Fibroblast of skin of left biceps (primary cell): Measurements from ENCODE around the gene MAML2.

Experiments
- DNase-seq, 2 experiments: peaks; one replicate each; pipeline ENCODE4 v3.0.0-alpha.2; 2013; ENCODE audit warnings: low read depth in 2 of 2

Gene MAML2

GRCh38 chr11:96038046-96038445 lies 304.9 kb downstream of the MAML2 start:
- no peak for DNase-seq

DNA sequence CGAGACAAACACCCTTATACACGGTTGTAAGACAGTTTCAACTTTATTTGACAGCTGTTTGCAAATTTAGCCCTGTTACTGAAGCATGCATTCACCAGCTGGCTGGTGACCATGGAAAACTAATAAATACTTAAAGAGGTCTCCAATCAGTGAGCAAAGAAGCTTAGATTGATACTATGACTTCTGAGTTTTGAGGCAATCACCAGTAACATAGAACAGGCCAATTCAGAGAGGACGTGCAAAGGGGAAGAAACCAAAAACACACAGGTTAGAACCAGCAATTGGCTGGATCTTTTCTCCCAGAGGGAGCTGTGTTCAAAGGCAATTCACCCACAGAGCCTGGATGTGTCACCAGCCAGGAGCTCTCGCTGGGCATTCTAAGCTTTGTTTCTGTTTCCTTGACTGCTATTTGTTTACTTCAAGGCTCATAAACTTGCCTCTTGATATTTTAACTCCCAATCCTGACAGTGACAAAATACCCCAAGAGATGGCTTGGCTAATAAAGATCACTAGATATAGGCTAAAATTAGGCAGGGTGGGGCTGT lies 305.5 kb downstream of the MAML2 start:
- no peak for DNase-seq

DNA sequence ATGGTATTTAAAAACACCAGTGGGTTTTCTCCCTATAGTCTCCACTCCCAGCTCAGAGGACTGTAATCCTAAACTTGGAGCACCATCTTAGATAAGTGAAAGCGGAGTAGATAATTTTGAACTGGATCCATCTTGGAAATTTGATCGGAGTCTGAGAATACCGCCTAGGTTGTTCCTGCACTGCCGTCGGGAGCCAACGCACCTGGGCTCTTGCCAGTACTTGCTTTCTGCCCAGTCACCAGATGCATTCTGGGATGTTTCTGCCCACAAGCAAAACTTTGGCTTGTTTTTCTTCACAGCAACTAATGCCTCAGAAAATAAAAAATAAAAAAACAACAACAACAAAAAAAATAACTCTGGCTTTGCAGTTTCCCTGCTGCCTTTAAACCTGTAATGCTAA lies 306.1 kb downstream of the MAML2 start:
- no peak for DNase-seq

GRCh38 chr11:96035740-96036078 lies 307.3 kb downstream of the MAML2 start:
- DNase-seq: no peak

DNA sequence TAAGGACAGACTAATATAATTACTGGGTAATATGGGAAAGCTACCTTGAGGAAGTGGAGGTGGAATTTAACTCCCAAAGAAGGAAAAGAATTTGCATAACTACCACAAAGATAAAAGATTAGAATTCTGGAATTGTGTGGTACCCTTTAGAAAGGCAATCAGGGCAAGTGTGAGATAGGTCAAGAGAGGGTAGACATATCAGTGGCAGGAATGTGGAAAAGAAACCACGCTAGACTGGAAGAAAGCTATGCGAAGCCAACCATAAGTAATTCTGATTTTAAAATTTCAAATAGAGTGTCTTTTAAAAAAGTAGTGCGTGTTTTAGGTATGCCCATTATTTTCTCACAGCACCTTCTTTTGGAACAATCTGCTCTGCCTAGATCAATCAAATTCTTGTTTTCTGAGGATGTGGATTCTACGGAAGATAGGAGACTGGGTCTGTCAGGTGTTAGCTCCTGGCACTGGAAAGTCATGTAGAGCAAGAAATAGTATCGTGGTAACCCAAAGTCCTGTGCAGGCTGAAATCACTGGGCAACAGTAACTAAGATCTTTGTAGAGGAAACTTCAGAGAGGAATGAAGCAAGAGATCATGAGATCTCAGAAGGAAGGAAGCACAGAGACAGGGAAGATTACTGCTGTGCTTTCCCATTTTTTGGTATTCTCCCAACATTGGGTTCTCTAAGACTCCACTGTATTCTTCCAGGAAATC lies 307.8 kb downstream of the MAML2 start:
- no peak for DNase-seq

- DNase-seq: no peak
Measured at GRCh38 chr11:96033599-96033998, 309.4 kb downstream of the MAML2 start.

DNA sequence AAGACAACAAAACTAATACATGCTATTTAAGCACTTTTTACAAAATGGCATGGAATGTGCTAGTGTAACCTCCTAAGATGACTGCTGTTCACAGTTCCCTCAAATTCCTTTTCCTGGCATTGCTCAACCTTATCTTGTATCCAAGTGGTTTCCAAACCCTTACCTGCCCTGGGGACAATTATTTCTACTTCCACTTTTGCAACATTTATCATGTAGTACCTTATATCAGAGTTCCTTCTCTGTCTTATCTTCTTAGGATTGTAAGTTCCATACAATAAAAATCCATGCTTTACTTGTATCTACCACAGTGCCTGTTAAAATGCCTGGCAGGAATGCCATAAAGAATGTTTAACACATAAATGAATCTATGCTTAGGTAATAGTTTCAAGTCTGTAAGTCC lies 309.9 kb downstream of the MAML2 start:
- no peak for DNase-seq

- DNase-seq: no peak
Measured at GRCh38 chr11:96028746-96029145, 314.2 kb downstream of the MAML2 start.

DNA sequence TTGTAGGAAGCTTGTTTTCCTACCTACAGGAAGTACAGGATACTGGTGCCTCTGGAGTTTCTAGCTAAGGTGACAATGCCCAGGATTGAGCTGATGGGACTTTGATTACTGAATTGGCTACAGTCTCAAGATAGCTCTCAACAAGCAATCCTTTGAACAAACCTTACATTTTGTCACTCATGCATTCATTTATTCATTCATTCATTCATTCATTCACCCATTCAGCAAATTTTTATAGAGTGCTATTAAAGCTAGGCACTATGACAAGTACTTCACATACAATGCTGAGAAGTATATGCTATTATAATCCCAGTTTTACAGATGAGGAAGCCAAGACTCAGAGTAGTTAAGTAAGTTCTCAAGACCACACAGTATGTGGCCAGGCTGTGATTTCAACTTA lies 316.0 kb downstream of the MAML2 start:
- no peak for DNase-seq

DNA sequence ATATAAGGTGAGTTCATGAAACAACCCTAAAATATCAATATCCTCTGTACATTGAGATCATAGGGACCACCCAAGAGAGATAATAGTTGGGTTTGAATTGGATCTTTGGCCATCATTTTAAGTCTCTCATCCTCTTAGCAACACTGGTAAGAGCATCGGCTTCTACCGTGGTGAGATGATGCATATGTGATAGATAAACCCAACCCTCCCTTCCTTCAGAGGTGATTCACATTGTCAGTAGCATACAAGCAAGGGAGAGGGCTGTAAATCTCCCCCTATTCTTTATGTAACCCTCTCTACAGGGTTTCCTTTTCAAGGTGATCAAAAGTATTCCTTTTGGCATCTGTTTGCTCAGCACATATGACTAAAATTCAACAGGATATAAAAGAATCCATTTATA lies 316.7 kb downstream of the MAML2 start:
- DNase-seq: no peak

- DNase-seq: no peak
Measured at GRCh38 chr11:96024666-96025065, 318.3 kb downstream of the MAML2 start.

DNA sequence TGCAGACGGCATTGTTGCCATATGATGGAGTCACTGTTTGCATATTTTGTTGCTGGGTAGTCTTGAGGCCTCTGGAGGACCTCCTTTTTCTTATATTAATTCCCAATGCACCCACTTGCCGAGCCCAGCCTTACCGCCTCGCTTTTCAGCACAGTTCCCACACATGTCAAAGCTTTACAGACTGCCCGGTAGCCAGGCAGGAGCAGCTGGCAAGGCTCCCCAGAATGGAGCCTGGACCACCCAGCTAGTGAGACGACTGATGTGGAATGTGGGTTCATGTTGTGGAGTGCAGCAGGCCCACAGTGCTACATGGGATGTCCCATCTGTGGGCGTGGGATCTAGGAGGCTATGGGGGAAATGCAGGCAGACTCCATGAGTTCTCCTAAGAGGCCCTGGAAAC lies 319.7 kb downstream of the MAML2 start:
- no peak for DNase-seq

- DNase-seq: no peak
Measured at GRCh38 chr11:96021901-96022650, 320.9 kb downstream of the MAML2 start.

DNA sequence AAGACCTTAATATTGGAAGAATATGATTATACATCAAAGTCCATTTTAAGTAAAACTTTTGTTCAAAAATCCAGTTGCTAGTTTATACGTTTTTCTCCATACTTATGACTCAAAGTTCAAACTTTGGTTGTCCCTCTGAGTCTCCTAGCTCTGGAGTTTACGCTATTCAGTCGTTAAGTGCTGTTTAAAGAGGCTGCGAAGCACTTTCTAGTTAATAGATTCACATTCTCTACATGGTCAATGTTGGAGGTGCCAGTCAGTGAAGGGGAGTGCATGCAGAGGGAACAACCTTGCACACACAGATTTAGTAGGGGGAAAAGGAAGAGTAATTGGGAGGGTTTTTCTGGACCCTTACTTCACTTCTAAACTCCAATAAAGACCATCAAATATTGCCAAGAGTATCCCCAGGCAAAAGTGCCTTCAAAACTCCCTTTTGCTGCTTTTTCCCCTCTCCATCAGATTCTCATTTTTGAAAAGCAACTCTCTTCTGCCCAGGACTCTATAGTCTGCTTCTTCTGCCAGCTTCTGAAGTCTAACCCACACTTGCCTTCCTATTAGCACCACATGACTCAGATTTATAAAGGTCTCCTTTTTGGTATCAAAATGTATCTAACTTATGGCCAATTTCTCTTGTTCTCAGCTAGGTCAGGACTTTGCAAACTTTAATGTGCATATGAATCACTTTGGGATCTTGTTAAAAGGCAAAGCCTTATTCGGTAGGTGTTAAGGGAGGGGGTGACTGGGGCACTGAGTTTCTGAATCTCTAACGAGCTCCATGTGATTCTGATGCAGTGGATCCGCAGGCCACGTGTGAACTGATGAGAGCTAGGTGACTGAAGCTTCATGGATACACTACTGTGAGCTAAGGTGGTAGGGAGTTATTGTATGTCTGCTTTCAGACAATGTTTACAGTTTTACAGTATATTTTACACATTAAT lies 322.9 kb downstream of the MAML2 start:
- no peak for DNase-seq

DNA sequence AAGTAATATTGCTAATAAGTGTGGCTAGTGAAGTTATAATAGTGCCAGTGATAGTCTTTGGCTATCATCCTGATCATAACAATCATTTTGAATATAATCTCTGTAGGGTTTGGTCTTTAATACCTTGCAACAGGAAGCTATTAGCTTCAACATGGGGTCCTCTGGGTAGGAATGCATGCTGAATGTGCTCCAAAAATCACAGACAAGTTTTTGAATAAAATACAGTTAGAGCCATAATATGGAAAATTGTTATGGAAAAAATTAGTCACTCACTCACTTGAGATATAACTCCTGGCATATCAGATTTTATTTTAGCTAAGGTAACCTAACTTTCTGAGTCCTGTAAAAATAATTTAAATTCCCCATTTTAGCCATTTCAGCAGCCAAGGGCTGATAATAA lies 323.7 kb downstream of the MAML2 start:
- DNase-seq: no peak

GRCh38 chr11:96017856-96018255 lies 325.1 kb downstream of the MAML2 start:
- no peak for DNase-seq

DNA sequence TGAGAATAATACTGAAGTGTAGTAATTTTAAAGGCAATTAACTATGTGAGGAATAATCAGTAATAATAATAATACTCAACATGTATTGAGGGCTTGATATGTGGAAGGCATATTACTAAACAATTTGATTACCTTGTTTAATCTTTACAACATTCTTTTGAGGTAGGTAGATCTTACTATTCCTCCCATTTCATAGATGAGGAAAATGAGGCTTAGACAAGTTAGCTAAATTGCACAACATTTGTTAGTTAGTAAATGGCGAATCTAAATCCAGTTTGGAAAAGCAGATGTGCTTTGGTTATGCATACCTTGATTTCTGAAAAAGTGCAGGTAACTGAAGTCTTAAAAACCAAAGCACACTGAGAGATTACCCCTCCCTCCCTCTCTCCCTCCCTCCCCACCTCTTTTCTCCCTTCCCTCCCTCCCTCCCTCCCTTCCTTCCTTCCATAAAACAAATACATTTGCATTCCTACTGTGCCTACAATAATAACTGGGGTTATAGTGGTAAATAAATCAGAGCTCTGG lies 326.0 kb downstream of the MAML2 start:
- DNase-seq: no peak

DNA sequence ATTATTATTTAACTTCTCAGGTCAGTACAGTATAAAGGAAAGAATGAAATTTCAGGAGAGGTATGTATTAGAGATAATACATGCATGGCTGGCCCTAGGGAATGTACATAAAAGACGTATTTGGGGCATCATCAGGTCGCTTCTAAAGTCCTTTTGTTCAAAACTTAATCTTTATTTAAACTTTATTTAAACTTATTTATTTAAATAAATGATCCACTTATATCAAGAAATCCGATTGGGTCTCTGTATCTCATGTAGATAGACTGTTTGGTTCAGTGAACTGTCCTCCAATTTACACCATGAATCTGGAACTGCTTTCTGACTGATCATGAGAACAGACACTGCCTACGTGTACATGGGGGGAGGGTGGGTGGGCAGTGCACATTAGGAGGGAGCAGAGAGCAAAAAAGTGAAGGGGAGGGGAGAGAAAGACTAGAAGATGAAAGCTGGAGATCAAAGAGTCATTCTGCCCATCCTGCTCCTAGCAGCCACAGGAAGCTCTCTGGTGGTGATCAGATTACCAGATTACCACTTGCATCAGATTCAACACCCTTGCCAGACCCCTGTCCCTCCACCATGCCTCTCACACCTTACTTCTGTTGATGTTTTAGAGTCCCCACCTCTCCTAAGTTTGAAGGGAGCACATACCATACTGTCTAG lies 327.0 kb downstream of the MAML2 start:
- no peak for DNase-seq

DNA sequence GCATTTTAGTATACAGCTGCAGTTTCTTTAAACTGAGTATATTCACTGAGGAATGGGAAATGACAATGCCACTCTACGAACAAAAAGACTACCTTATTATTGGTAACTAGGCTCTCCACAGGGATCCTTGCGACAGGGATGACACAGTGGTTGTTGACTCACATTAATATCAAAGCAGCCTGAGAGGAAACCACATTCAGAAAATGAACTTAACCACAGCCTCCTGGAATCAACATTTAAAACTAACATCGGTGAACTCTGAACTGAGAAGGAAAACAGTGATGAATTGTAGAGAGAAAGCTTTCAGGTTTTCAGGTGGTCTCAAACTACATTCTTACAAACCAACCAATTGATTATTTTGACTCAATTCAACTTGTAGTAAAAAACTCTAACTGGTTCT lies 328.8 kb downstream of the MAML2 start:
- no peak for DNase-seq

DNA sequence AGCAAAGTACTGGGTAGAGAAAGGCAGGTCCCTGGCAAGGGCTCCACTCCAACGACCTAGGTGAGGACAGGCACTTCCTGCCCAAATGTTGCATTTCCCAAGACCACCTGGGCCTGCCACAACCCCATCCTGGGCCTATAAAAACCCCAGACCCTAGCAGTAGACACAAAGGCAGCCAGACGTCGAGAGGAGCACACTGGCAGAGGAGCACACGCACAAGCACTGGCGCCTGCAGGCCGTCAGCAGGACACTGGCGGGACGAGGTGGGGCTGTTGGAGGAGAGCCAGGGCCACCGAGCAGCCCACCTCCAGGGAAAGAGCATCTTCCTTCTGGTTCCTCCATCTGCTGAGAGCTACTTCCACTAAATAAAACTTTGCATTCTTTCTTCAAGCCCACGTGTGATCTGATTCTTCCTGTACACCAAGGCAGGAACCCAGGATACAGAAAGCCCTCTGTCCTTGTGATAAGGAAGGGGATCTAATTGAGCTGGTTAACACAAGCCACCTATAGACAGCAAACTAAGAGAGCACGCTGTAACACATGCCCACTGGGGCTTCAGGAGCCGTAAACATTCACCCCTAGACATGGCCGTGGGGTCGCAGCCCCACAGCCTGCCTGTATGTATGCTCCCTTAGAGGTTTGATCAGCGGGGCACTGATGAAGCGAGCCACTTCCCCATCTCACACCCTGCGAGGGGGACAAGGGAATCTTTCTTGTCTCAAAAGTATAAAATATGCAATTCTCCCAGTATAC lies 329.4 kb downstream of the MAML2 start:
- no peak for DNase-seq
